GM12878 (cell line): ENCODE results near the gene BNIPL. TPM values are rescaled to one million over a fixed set of nuclear protein-coding genes. Genes with fewer than 3 reads are reported as not detected.

ENCODE experiments used
- ATAC-seq: fragments of 200-7000 bp; cut with Tn5 transposase; 3 replicates; pipeline ENCODE4 v1.9.1; 2020; ENCODE audit warnings: mild to moderate bottlenecking, moderate library complexity
- BruUV-seq: library from RNA; stranded (reverse); fragments of 400-500 nt; replicated peaks from 2 replicates; lab custom pipeline; 2021; lab: Mats Ljungman, UMichigan
- CTCF ChIA-PET: fragments of 300-600 bp; sonication (Branson Sonifier 250); formaldehyde crosslinking; extraction: SDS; loops from one replicate; lab custom pipeline; 2021; ENCODE audit warnings: inconsistent platforms; lab: Yijun Ruan, JAX
- POLR2A ChIA-PET: fragments of 350-600 bp; formaldehyde crosslinking; extraction: SDS; loops from one replicate; lab custom pipeline; 2021; ENCODE audit warnings: inconsistent platforms; lab: Charles Lee
- RAD21 ChIA-PET: fragments of 300-600 bp; sonication (Branson Sonifier 250); formaldehyde crosslinking; loops from one replicate; lab custom pipeline; 2023; ENCODE audit warnings: antibody characterized with exemption; ENCODE audit not compliant: unreplicated experiment; lab: Charles Lee
- SMC1A ChIA-PET: fragments of 300-600 bp; sonication (Branson Sonifier 250); formaldehyde crosslinking; loops from one replicate; lab custom pipeline; 2023; ENCODE audit not compliant: unreplicated experiment, uncharacterized antibody; lab: Charles Lee
- DNase-seq: peaks from one replicate; pipeline ENCODE4 v3.0.0-alpha.2; 2011; ENCODE audit warnings: low read depth, low spot score
- FAIRE-seq: peaks from 3 replicates; lab custom pipeline; 2011; peaks lifted over from hg19 to GRCh38; lab: Jason Lieb, UNC
- H2AFZ ChIP-seq: 2 replicates; pipeline ENCODE4 v1.6.0; 2011; ENCODE audit warnings: low read depth, low read length, control low read depth; ENCODE audit not compliant: control insufficient read depth
- H3K27ac ChIP-seq: 2 replicates; pipeline ENCODE4 v1.5.1; 2011; ENCODE audit warnings: control low read depth; ENCODE audit not compliant: control insufficient read depth, insufficient read depth
- H3K27me3 ChIP-seq, 2 experiments: replicated peaks in 1 of 2; 2 replicates each; pipeline versions ENCODE4 v1.6.0 to v1.6.1; 2011; ENCODE audit warnings: low read length in 1 of 2; ENCODE audit not compliant: control insufficient read depth in 2 of 2, insufficient read depth in 2 of 2
- H3K36me3 ChIP-seq, 2 experiments: 2 replicates each; pipeline ENCODE4 v1.5.1; 2011; ENCODE audit warnings: low read length in 1 of 2; ENCODE audit not compliant: control insufficient read depth in 2 of 2, insufficient read depth in 2 of 2
- H3K4me1 ChIP-seq: 2 replicates; pipeline ENCODE4 v1.6.1; 2011; ENCODE audit warnings: mild to moderate bottlenecking, low read length, moderate library complexity, mixed read lengths; ENCODE audit not compliant: control insufficient read depth, insufficient read depth
- H3K4me2 ChIP-seq: 2 replicates; pipeline ENCODE4 v1.6.0; 2011; ENCODE audit warnings: control low read depth; ENCODE audit not compliant: control insufficient read depth, insufficient read depth
- H3K4me3 ChIP-seq: fragments of 200-600 bp; sonication (generic); 2 replicates; pipeline ENCODE4 v1.5.1; 2016
- H3K79me2 ChIP-seq: 2 replicates; pipeline ENCODE4 v1.6.0; 2011; ENCODE audit warnings: low read length; ENCODE audit not compliant: control insufficient read depth, insufficient read depth
- H3K9ac ChIP-seq: 2 replicates; pipeline ENCODE4 v1.8.0; 2011; ENCODE audit warnings: low read length, control low read depth, mixed read lengths; ENCODE audit not compliant: control insufficient read depth, insufficient read depth
- H3K9me3 ChIP-seq: replicated peaks from 3 replicates; pipeline ENCODE4 v1.5.1; 2011; ENCODE audit warnings: mild to moderate bottlenecking, low read length; ENCODE audit not compliant: control insufficient read depth, insufficient read depth
- H4K20me1 ChIP-seq: 2 replicates; pipeline ENCODE4 v1.6.0; 2011; ENCODE audit not compliant: control insufficient read depth, insufficient read depth
- FOXM1 ChIP-seq: IDR thresholded peaks from 2 replicates; pipeline ENCODE4 v1.6.1; 2012; ENCODE audit warnings: low read depth, mild to moderate bottlenecking, inconsistent platforms, low read length, moderate library complexity
- HSF1 ChIP-seq: fragments of 150-350 bp; IDR thresholded peaks from 2 replicates; pipeline ENCODE4 v1.6.1; 2014; ENCODE audit warnings: mild to moderate bottlenecking, low read depth, low read length
- KDM1A ChIP-seq: fragments of 200-600 bp; sonication (generic); IDR thresholded peaks from 2 replicates; pipeline ENCODE4 v1.6.1; 2016; ENCODE audit warnings: borderline replicate concordance
- LARP7 ChIP-seq: fragments of 450-650 bp; IDR thresholded peaks from 2 replicates; pipeline ENCODE4 v1.6.1; 2017; ENCODE audit warnings: mild to moderate bottlenecking
- MAX ChIP-seq: IDR thresholded peaks from 2 replicates; pipeline ENCODE4 v1.6.1; 2012; ENCODE audit warnings: low read depth, low read length, improper control_type of control experiment
- MEF2A ChIP-seq: IDR thresholded peaks from 2 replicates; pipeline ENCODE4 v1.6.1; 2011; ENCODE audit warnings: low read depth, mild to moderate bottlenecking, low read length, moderate library complexity; ENCODE audit not compliant: insufficient read depth
- MXI1 ChIP-seq: fragments of 150-350 bp; IDR thresholded peaks from 2 replicates; pipeline ENCODE4 v1.6.1; 2011; ENCODE audit warnings: low read depth, mild to moderate bottlenecking, inconsistent platforms, low read length, improper control_type of control experiment
- NRF1 ChIP-seq: conservative IDR thresholded peaks from 2 replicates; pipeline ENCODE4 v1.6.1; 2011; ENCODE audit warnings: mild to moderate bottlenecking, low read depth, low read length, improper control_type of control experiment
- PML ChIP-seq: IDR thresholded peaks from 2 replicates; pipeline ENCODE4 v1.6.1; 2012; ENCODE audit warnings: low read length, inconsistent platforms
- POU2F2 ChIP-seq: IDR thresholded peaks from 3 replicates; pipeline ENCODE4 v1.6.1; 2011; ENCODE audit warnings: low read depth, mild to moderate bottlenecking, low read length, borderline replicate concordance
- RELB ChIP-seq: fragments of 450-650 bp; IDR thresholded peaks from 2 replicates; pipeline ENCODE4 v1.6.1; 2017; ENCODE audit warnings: low read depth, mild to moderate bottlenecking, moderate library complexity
- SKIL ChIP-seq: fragments of 450-650 bp; IDR thresholded peaks from 2 replicates; pipeline ENCODE4 v1.6.1; 2017; ENCODE audit warnings: mild to moderate bottlenecking, low read depth, inconsistent platforms; ENCODE audit not compliant: poor library complexity, severe bottlenecking
- TAF1 ChIP-seq: IDR thresholded peaks from 2 replicates; pipeline ENCODE4 v1.6.1; 2011; ENCODE audit warnings: mild to moderate bottlenecking, low read depth, low read length, borderline replicate concordance
- USF1 ChIP-seq: IDR thresholded peaks from 2 replicates; pipeline ENCODE4 v1.6.1; 2011; ENCODE audit warnings: borderline replicate concordance, low read depth, mild to moderate bottlenecking, moderate library complexity, mixed read lengths, low read length; ENCODE audit not compliant: insufficient read depth; ENCODE audit errors: extremely low read length
- ZSCAN29 ChIP-seq: fragments of 450-650 bp; IDR thresholded peaks from 2 replicates; pipeline ENCODE4 v1.6.1; 2017; ENCODE audit warnings: mild to moderate bottlenecking, moderate library complexity
- WGBS: methylation state at CpG from one replicate; pipeline ENCODE4 v1.1.6; 2016; ENCODE audit warnings: low lambda C conversion rate; ENCODE audit not compliant: insufficient replicate concordance, insufficient coverage; ENCODE audit errors: missing lambda C conversion rate; 5-methylcytosine and 5-hydroxymethylcytosine counted together
- in situ Hi-C: fragments of 300-500 bp; cut with MboI; formaldehyde crosslinking; loops from 9 replicates; pipeline ENCODE4 v1.14.3; 2018; ENCODE audit warnings: mixed read lengths
- intact Hi-C: fragments of 100-400 bp; cut with micrococcal nuclease; formaldehyde crosslinking; loops from one replicate; pipeline ENCODE4 v1.14.2; 2022; ENCODE audit not compliant: unreplicated experiment
- polyA plus RNA-seq, 11 experiments: library from polyadenylated mRNA; depleted of rRNA in 4 of 11; unstranded in 6 of 11; stranded (reverse) in 5 of 11; fragments of >200 nt; fragmentation: Nextera tagmentation in 4 of 11; fragmentation: Illumina TruSeq in 1 of 11; extraction: Ambion mirVana in 4 of 11; extraction: Trizol in 1 of 11; gene quantifications; 1 replicate in 1 of 11; 2 replicates in 10 of 11; pipeline versions ENCODE4 v1.2.1 to v1.2.3, GENCODE V29; 2011 to 2016; ENCODE audit warnings: inconsistent platforms in 2 of 11, missing spikeins in 2 of 11, low read depth in 1 of 11
- total RNA-seq, 4 experiments: library from RNA; depleted of rRNA in 3 of 4; stranded (reverse); fragments of >200 nt in 3 of 4; fragmentation: Illumina TruSeq in 1 of 4; extraction: Trizol in 1 of 4; gene quantifications; 2 replicates each; pipeline versions ENCODE4 v1.2.1 to v1.2.3, GENCODE V29; 2013 to 2021

Gene BNIPL
- total and polyA plus RNA-seq, 10 of the 15 experiments (the other 5 are each of a cell fraction or from before 2014, with no cell fraction given), result 0.05 to 1.1 (median 0.17) TPM

GRCh38 chr1:150995460-150995859, 40.9 kb upstream of the BNIPL start:
- ChIA-PET CTCF (interaction anchor here (0.7 to 16.2 kb wide), 32 partner anchors 8 to 740 kb away, joined by 3 to 252 read pairs (median 3); partner anchors contain the start of genes ANXA9, C1orf56, CA14 and CERS2), POLR2A (interaction anchor here (0.6 to 1.2 kb wide), 3 partner anchors 10 to 73 kb away, joined by 3 to 5 read pairs (median 4); no protein-coding TSS in a partner anchor), SMC1A (interaction anchor here (0.6 to 4.5 kb wide), 11 partner anchors 10 to 871 kb away, joined by 3 to 34 read pairs (median 4); partner anchors contain the start of genes C1orf56, CERS2, MINDY1 and TNFAIP8L2), RAD21 (interaction anchor here (0.8 to 2.6 kb wide), 9 partner anchors 11 to 740 kb away, joined by 3 to 20 read pairs (median 4); partner anchors contain the start of genes ANXA9, CDC42SE1, GOLPH3L and MINDY1)
- FAIRE-seq (no peak), ATAC-seq (no peak), DNase-seq (no peak)
- WGBS, result 37% methylated on average over 4 of the region's 4 CpGs
- Histone ChIP-seq H3K27ac (no peak overlapping the region), H2AFZ (peak overlapping the region; percentile 88), H3K4me1 (no peaks in the 10 kb centered on the region), H3K79me2 (no peaks in the 10 kb centered on the region), H3K9ac (0 out of 2 replicates have a peak overlapping the region, but pooled peaks have one; percentile 40), H3K4me2 (peak overlapping the region; percentile 75), H3K36me3 (no peaks in the 10 kb centered on the region), H3K27me3 (no peaks in the 10 kb centered on the region), H4K20me1 (no peaks in the 10 kb centered on the region), H3K9me3 (no peaks in the 10 kb centered on the region), H3K4me3 (no peak overlapping the region)
- intact Hi-C loops (loop anchor here (10.0 kb wide), 1 partner anchor 741 kb away; the partner anchor contains the start of gene CA14), in situ Hi-C loops (loop anchor here (5.0 kb wide), 1 partner anchor 738 kb away; the partner anchor contains the start of gene CA14)
- no TSS peak for BruUV-seq
- TF ChIP-seq MAX (no peak), PML (no peak), HSF1 (no peak), KDM1A (no peak), POU2F2 (no peak), RELB (no peak), ZSCAN29 (no peak), USF1 (no peak), SKIL (no peak), LARP7 (no peak), MEF2A (no peak), NRF1 (no peak), MXI1 (no peak), FOXM1 (no peak), TAF1 (no peak)
